ENCODE measurements around the gene PDP2. TPM values are rescaled to one million over a fixed set of nuclear protein-coding genes. Genes with fewer than 3 reads are reported as not detected.
A peak's percentile ranks its signal among the peaks of the same experiment; 100 is the strongest.

Gene PDP2
- total RNA-seq, 1 experiment from 2014 or later = 23.1 TPM

- TF ChIP-seq CTCF (conservative IDR thresholded peaks at IDR 0.05) = peak; percentile 68
- Histone ChIP-seq H4K20me1 (ENCODE audit: control insufficient read depth, insufficient read depth, insufficient read length) (no peaks in the 10 kb centered on the region), H3K9ac (ENCODE audit: extremely low read depth, insufficient read length, low read length) (no peak overlapping the region), H3K4me1 (ENCODE audit: insufficient read depth, low read length) (no peaks in the 10 kb centered on the region), H3K18ac (ENCODE audit: insufficient read length, low read depth, low read length) (peak overlapping the region; percentile 18), H3K23ac (ENCODE audit: insufficient read length, low read depth, low read length) (no peak overlapping the region), H3K56ac (ENCODE audit: insufficient read length, low read depth, low read length) (no peak overlapping the region), H3K23me2 (ENCODE audit: insufficient read length, low read depth, low read length, poor library complexity, severe bottlenecking) (peaks cover 11% of the 10 kb centered on the region), H2BK12ac (ENCODE audit: insufficient read length, low read depth, low read length) (no peak overlapping the region), H2BK20ac (ENCODE audit: low read depth, low read length, poor library complexity, severe bottlenecking) (no peak overlapping the region), H3K4ac (ENCODE audit: low read depth, low read length) (no peak overlapping the region), H4K5ac (ENCODE audit: insufficient read length, low read depth, low read length) (no peak overlapping the region), H3K27ac (ENCODE audit: insufficient read length, low read depth, low read length) (no peak overlapping the region), H3K27me3 (ENCODE audit: insufficient read depth, low read length) (peaks cover 15% of the 10 kb centered on the region; the same call in 1 of the 2 replicates), H2BK5ac (ENCODE audit: insufficient read length, low read length) (no peak overlapping the region), H2AFZ (ENCODE audit: low read length) (no peak overlapping the region), H2BK120ac (ENCODE audit: low read depth, low read length, poor library complexity, severe bottlenecking) (no peak overlapping the region), H2AK5ac (ENCODE audit: insufficient read length, low read length) (no peak overlapping the region), H3K79me1 (ENCODE audit: insufficient read depth, low read depth, low read length, poor library complexity, severe bottlenecking) (no peaks in the 10 kb centered on the region), H3K79me2 (ENCODE audit: insufficient read depth, low read length) (no peaks in the 10 kb centered on the region), H3K4me2 (ENCODE audit: insufficient read depth, insufficient read length, low read length) (no peak overlapping the region), H3K14ac (ENCODE audit: insufficient read depth, low read length) (no peak overlapping the region), H4K8ac (replicated peaks; ENCODE audit: insufficient read length, low read depth, low read length) (no peak overlapping the region), H2BK15ac (ENCODE audit: low read depth, low read length) (no peak overlapping the region), H4K91ac (ENCODE audit: insufficient read length, low read depth, low read length) (no peak overlapping the region), H3K9me3 (ENCODE audit: control insufficient read depth, low read depth, low read length) (no peaks in the 10 kb centered on the region), H3T11ph (ENCODE audit: low read length) (no peak overlapping the region)
- H3K9me3 Mint-ChIP-seq = no peaks in the 10 kb centered on the region; a peak in 1 of 5 replicates
- no CpG with 5 or more reads among the region's 10 CpGs for WGBS (ENCODE audit: extremely low coverage, insufficient read length, low lambda C conversion rate)
- H3K36me3 Mint-ChIP-seq (ENCODE audit: insufficient read depth in 1 of 3, low read depth in 3 of 3) = peaks cover 3 to 15% (median 5%) of the 10 kb centered on the region in 3 experiments
- DNase-seq = peak; percentile 70
- no peak overlapping the region for H3K4me3 Mint-ChIP-seq
- peaks cover 44% of the 10 kb centered on the region for H3K27me3 Mint-ChIP-seq (ENCODE audit: low read depth)
- peaks cover 21 to 27% of the 10 kb centered on the region in 2 experiments for H3K4me1 Mint-ChIP-seq
- H3K27ac Mint-ChIP-seq = no peak overlapping the region
Observed at GRCh38 chr16:66928702-66929388, 48.5 kb downstream of the PDP2 start.
